GM04504 (cell line): ENCODE results near the gene CDKN2A.

Experiments
- DNase-seq: peaks from one replicate; pipeline ENCODE4 v3.0.0-alpha.2; 2012; ENCODE audit warnings: low read depth

Gene CDKN2A

GRCh38 chr9:22005702-22006606 is 11.8 kb upstream of the CDKN2A start:
- no peak for DNase-seq

GRCh38 chr9:22005021-22005701 is 11.0 kb upstream of the CDKN2A start:
- no peak for DNase-seq

GRCh38 chr9:22002038-22002437 is 7.8 kb upstream of the CDKN2A start:
- DNase-seq, result no peak

- DNase-seq, result no peak
Measured at GRCh38 chr9:21998026-21998425, 3.8 kb upstream of the CDKN2A start.

GRCh38 chr9:21997480-21997879 is 3.3 kb upstream of the CDKN2A start:
- no peak for DNase-seq

GRCh38 chr9:21996858-21997257 is 2.7 kb upstream of the CDKN2A start:
- DNase-seq, result no peak

- DNase-seq, result no peak
Measured at GRCh38 chr9:21996438-21996837, 2.2 kb upstream of the CDKN2A start.

- no peak for DNase-seq
Measured at GRCh38 chr9:21995666-21996398, 1.6 kb upstream of the CDKN2A start.

GRCh38 chr9:21995006-21995665 is 944 bp upstream of the CDKN2A start:
- peak; percentile 50 for DNase-seq

GRCh38 chr9:21994556-21995005 is 389 bp upstream of the CDKN2A start, which contains the start of gene CDKN2B-AS1:
CDKN2B-AS1 (plus strand) TSS chr9:21994791.
- no peak for DNase-seq

- no peak for DNase-seq
Measured at GRCh38 chr9:21993007-21993406, 1.2 kb downstream of the CDKN2A start.

- DNase-seq, result no peak
Measured at GRCh38 chr9:21991072-21991959, 2.9 kb downstream of the CDKN2A start.

- no peak for DNase-seq
Measured at GRCh38 chr9:21989440-21990189, 4.6 kb downstream of the CDKN2A start.

GRCh38 chr9:21988056-21988990 is 5.9 kb downstream of the CDKN2A start:
- DNase-seq, result no peak

GRCh38 chr9:21985964-21986667 is 8.1 kb downstream of the CDKN2A start:
- DNase-seq, result no peak

- no peak for DNase-seq
Measured at GRCh38 chr9:21984101-21984500, 10.1 kb downstream of the CDKN2A start.

GRCh38 chr9:21983561-21983935 is 10.6 kb downstream of the CDKN2A start:
- no peak for DNase-seq

- DNase-seq, result no peak
Measured at GRCh38 chr9:21982861-21983560, 11.2 kb downstream of the CDKN2A start.
